Measurements from ENCODE around the gene LANCL2.

DNA sequence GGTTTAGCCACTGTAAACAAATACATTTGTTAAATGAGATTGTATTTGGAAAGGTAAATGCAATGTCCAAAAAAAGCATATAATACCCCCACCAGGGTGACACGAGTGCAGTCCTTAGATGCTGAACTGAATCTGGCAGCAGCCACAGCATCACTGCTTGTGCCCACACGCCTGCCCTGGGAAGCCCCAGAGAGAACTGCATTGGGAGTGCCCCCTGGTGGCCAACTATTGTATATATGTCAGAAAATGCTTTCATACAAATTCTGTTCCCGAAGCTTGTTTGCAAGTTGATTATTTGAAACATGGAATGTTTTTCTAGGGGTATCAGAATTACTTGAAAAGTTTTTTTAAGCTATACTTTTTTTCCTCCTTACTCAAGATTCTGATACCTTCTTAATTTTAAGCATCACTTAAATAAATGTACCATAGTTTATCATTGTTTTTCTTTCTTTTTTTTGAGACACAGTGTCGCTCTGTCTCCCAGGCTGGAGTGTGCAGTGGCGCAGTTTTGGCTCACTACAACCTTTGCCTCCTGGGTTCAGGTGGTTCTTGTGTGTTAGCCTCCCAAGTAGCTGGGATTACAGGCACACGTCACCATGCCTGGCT, 50.1 kb downstream of the LANCL2 start:
- TF ChIP-seq, protein P1, sequence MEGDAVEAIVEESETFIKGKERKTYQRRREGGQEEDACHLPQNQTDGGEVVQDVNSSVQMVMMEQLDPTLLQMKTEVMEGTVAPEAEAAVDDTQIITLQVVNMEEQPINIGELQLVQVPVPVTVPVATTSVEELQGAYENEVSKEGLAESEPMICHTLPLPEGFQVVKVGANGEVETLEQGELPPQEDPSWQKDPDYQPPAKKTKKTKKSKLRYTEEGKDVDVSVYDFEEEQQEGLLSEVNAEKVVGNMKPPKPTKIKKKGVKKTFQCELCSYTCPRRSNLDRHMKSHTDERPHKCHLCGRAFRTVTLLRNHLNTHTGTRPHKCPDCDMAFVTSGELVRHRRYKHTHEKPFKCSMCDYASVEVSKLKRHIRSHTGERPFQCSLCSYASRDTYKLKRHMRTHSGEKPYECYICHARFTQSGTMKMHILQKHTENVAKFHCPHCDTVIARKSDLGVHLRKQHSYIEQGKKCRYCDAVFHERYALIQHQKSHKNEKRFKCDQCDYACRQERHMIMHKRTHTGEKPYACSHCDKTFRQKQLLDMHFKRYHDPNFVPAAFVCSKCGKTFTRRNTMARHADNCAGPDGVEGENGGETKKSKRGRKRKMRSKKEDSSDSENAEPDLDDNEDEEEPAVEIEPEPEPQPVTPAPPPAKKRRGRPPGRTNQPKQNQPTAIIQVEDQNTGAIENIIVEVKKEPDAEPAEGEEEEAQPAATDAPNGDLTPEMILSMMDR (IDR thresholded peaks at IDR 0.05), result peak; percentile 59 to 85 (median 70)
- no peak for TF ChIP-seq POLR2AphosphoS5 (IDR thresholded peaks at IDR 0.05)
- no peak for TF ChIP-seq POLR2A (IDR thresholded peaks at IDR 0.05)
- no peak for TF ChIP-seq EP300 (IDR thresholded peaks at IDR 0.05)
